Dermis lymphatic vessel endothelial cell (primary cell): ENCODE results near the gene DCLK3. TPM values are rescaled to one million over a fixed set of nuclear protein-coding genes. Genes with fewer than 3 reads are reported as not detected.

Experiments
- total RNA-seq: library from RNA; depleted of rRNA; stranded (reverse); fragments of >200 nt; gene quantifications from 2 replicates; pipeline ENCODE4 v1.2.1, GENCODE V29; 2014

Gene DCLK3, protein sequence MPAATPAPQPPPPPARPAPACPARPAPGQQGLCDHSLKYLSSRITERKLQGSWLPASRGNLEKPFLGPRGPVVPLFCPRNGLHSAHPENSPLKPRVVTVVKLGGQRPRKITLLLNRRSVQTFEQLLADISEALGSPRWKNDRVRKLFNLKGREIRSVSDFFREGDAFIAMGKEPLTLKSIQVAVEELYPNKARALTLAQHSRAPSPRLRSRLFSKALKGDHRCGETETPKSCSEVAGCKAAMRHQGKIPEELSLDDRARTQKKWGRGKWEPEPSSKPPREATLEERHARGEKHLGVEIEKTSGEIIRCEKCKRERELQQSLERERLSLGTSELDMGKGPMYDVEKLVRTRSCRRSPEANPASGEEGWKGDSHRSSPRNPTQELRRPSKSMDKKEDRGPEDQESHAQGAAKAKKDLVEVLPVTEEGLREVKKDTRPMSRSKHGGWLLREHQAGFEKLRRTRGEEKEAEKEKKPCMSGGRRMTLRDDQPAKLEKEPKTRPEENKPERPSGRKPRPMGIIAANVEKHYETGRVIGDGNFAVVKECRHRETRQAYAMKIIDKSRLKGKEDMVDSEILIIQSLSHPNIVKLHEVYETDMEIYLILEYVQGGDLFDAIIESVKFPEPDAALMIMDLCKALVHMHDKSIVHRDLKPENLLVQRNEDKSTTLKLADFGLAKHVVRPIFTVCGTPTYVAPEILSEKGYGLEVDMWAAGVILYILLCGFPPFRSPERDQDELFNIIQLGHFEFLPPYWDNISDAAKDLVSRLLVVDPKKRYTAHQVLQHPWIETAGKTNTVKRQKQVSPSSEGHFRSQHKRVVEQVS
- total RNA-seq, result not detected in 2 replicates

DNA sequence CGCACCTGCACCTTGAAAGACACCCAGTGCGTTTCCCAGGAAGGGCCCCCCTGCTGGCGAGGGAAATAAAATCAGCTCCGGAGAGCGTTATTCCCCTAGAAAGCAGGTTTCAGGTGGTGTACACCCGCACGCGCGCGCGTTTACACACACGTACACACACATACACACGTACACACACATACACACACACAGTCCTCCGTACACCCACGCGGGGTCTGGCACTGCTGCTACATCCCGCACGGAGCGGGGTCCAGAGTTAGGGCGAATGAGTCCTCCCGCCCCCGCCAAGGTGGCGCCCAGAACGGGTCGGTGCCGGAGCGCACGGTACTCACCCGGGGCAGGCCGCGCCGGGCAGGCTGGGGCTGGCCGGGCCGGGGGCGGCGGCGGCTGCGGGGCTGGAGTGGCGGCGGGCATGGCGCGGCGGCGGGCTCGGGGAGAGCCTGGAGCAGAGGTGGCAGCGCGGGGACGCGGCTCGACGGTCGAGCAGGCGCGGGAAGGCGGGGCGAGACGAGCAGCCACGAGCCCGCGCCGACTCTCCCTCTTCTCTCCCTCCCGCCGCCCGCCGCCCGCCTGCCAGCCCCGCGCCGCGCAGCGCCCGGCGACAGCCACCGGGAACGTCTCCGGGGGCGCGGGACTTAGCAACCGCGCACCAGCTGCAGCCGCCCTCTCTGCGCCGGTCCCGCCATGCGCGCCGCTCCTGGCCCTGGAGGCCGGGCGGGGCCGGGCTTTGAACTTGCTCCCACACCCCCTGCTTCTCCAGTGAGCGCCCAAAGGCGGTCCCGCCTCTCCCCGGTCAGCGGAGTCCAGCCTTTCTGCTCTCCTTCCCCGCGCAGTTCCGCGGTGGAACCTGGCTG lies at the start of gene DCLK3:
TSS of gene DCLK3 (minus strand) at position 704 of the 854 bp plus-strand sequence. CDS start at position 414, 290 bp downstream.

Other genes starting within 250 kb of the DCLK3 start
- 6.1 and 8.9 TPM in 2 replicates for gene TRANK1, start 180.5 kb upstream of the DCLK3 start, total RNA-seq
- gene EPM2AIP1, start 228.6 kb upstream of the DCLK3 start, total RNA-seq, result 12.7 and 13.4 TPM in 2 replicates
- gene MLH1, start 229.0 kb upstream of the DCLK3 start, total RNA-seq, result 25.7 and 28.8 TPM in 2 replicates